Activated CD4-positive, alpha-beta T cell treated with anti-CD3 and anti-CD28 coated beads for 36 hours (primary cell): Measurements from ENCODE around the gene ST3GAL6. TPM values are rescaled to one million over a fixed set of nuclear protein-coding genes. Genes with fewer than 3 reads are reported as not detected.

Experiments used
- ATAC-seq: fragments of 200-7000 bp; cut with Tn5 transposase; one replicate; pipeline ENCODE4 v1.10.0; 2021; ENCODE audit warnings: mild to moderate bottlenecking, moderate library complexity
- CTCF ChIA-PET: fragments of 350-600 bp; sonication (Branson Sonifier 250); formaldehyde crosslinking; loops from one replicate; lab custom pipeline; 2021; ENCODE audit warnings: antibody characterized with exemption; lab: Charles Lee
- POLR2A ChIA-PET: fragments of 350-600 bp; sonication (Branson Sonifier 250); formaldehyde crosslinking; loops from one replicate; lab custom pipeline; 2021; ENCODE audit warnings: antibody characterized with exemption, inconsistent platforms; lab: Charles Lee
- DNase-seq: peaks from one replicate; pipeline ENCODE4 v3.0.0-alpha.2; 2020
- H3K27ac Mint-ChIP-seq: one replicate; pipeline ENCODE4 v1.8.0; 2021; ENCODE audit warnings: mixed read lengths
- H3K27me3 Mint-ChIP-seq: one replicate; pipeline ENCODE4 v1.8.0; 2021; ENCODE audit warnings: mixed read lengths
- H3K36me3 Mint-ChIP-seq: one replicate; pipeline ENCODE4 v1.8.0; 2021; ENCODE audit warnings: low read depth, mixed read lengths
- H3K4me1 Mint-ChIP-seq: one replicate; pipeline ENCODE4 v1.8.0; 2021; ENCODE audit warnings: mixed read lengths
- H3K4me3 Mint-ChIP-seq: one replicate; pipeline ENCODE4 v1.8.0; 2021; ENCODE audit warnings: mild to moderate bottlenecking, moderate library complexity, mixed read lengths
- H3K9me3 Mint-ChIP-seq: one replicate; pipeline ENCODE4 v1.8.0; 2021; ENCODE audit warnings: low read depth, mixed read lengths
- intact Hi-C, 2 experiments: fragments of 100-400 bp; cut with DNase I in 1 of 2; cut with micrococcal nuclease in 1 of 2; formaldehyde crosslinking; loops; one replicate each; pipeline versions ENCODE4 v1.14.2 to v1.15.1; 2022 to 2024; cut with DNase I, micrococcal nuclease
- total RNA-seq, 2 experiments: library from RNA; stranded (reverse); gene quantifications; one replicate each; pipeline ENCODE4 v1.2.3, GENCODE V29; 2021

ST3GAL6 gene
- total RNA-seq, 2 experiments from 2014 or later, result not detected

GRCh38 chr3:98731720-98732285 is 31.3 kb upstream of the ST3GAL6 start:
- ChIA-PET CTCF (interaction anchor here (0.6 kb wide), 2 partner anchors 13 to 138 kb away, joined by 3 read pairs; no protein-coding TSS in a partner anchor), POLR2A (interaction anchor here (0.7 kb wide), 1 partner anchor 21 kb away, joined by 5 read pairs; no protein-coding TSS in a partner anchor)
- Mint-ChIP-seq H3K27me3 (peaks cover 44% of the 10 kb centered on the region), H3K9me3 (no peaks in the 10 kb centered on the region), H3K4me1 (peaks cover 12% of the 10 kb centered on the region), H3K36me3 (no peaks in the 10 kb centered on the region), H3K27ac (no peak overlapping the region), H3K4me3 (peak overlapping the region; percentile 70)
- intact Hi-C loops, result loop anchor here in 1 of 2 experiments (5.0 kb wide), 1 partner anchor 170 kb away; the partner anchor contains the start of gene DCBLD2
- ATAC-seq (no peak), DNase-seq (peak; percentile 38)

- H3K36me3 Mint-ChIP-seq, result no peaks in the 10 kb centered on the region
- POLR2A ChIA-PET, result interaction anchor here (0.7 kb wide), 1 partner anchor 1528 kb away, joined by 3 read pairs; no protein-coding TSS in a partner anchor
- no peak overlapping the region for H3K27ac Mint-ChIP-seq
- intact Hi-C loops, result loop anchor here in 1 of 2 experiments (5.0 kb wide), 1 partner anchor 170 kb away; the partner anchor contains the start of gene DCBLD2
- H3K4me3 Mint-ChIP-seq, result peak overlapping the region; percentile 70
- H3K4me1 Mint-ChIP-seq, result peaks cover 12% of the 10 kb centered on the region
- H3K27me3 Mint-ChIP-seq, result peaks cover 47% of the 10 kb centered on the region
- no peaks in the 10 kb centered on the region for H3K9me3 Mint-ChIP-seq
- ATAC-seq (peak; percentile 52), DNase-seq (peak; percentile 22)
- CTCF ChIA-PET, result interaction anchor here (0.6 kb wide), 2 partner anchors 12 to 138 kb away, joined by 3 read pairs; no protein-coding TSS in a partner anchor
Observed at GRCh38 chr3:98732286-98733052, 30.7 kb upstream of the ST3GAL6 start.

- H3K36me3 Mint-ChIP-seq, result no peaks in the 10 kb centered on the region
- H3K9me3 Mint-ChIP-seq, result no peaks in the 10 kb centered on the region
- intact Hi-C loops, result loop anchor here in 1 of 2 experiments (5.0 kb wide), 1 partner anchor 169 kb away; the partner anchor contains the start of gene DCBLD2
- peaks cover 12% of the 10 kb centered on the region for H3K4me1 Mint-ChIP-seq
- H3K4me3 Mint-ChIP-seq, result peak overlapping the region; percentile 70
- ATAC-seq (peak; percentile 21), DNase-seq (peak; percentile 38)
- H3K27me3 Mint-ChIP-seq, result peaks cover 51% of the 10 kb centered on the region
- H3K27ac Mint-ChIP-seq, result no peak overlapping the region
- ChIA-PET CTCF (interaction anchor here (0.7 to 1.6 kb wide), 2 partner anchors 131 to 218 kb away, joined by 3 to 5 read pairs; no protein-coding TSS in a partner anchor), POLR2A (interaction anchor here (0.7 kb wide), 1 partner anchor 1527 kb away, joined by 3 read pairs; no protein-coding TSS in a partner anchor)
Observed at GRCh38 chr3:98733053-98733811, 29.9 kb upstream of the ST3GAL6 start.

- DNase-seq (peak; percentile 9), ATAC-seq (no peak)
- Mint-ChIP-seq H3K9me3 (no peaks in the 10 kb centered on the region), H3K4me3 (peak overlapping the region; percentile 70), H3K4me1 (peaks cover 12% of the 10 kb centered on the region), H3K36me3 (no peaks in the 10 kb centered on the region), H3K27ac (no peak overlapping the region), H3K27me3 (peaks cover 49% of the 10 kb centered on the region)
- ChIA-PET POLR2A (no interaction called here), CTCF (interaction anchor here (0.7 to 1.6 kb wide), 2 partner anchors 132 to 219 kb away, joined by 3 to 5 read pairs; no protein-coding TSS in a partner anchor)
- intact Hi-C loops, result loop anchor here in 1 of 2 experiments (5.0 kb wide), 1 partner anchor 168 kb away; the partner anchor contains the start of gene DCBLD2
Observed at GRCh38 chr3:98733812-98734281, 29.3 kb upstream of the ST3GAL6 start.

GRCh38 chr3:98734306-98734705 is 28.8 kb upstream of the ST3GAL6 start:
- no peak for DNase-seq
- Mint-ChIP-seq H3K9me3 (no peaks in the 10 kb centered on the region), H3K27me3 (peaks cover 50% of the 10 kb centered on the region), H3K4me3 (peak overlapping the region; percentile 70), H3K4me1 (peaks cover 12% of the 10 kb centered on the region), H3K36me3 (no peaks in the 10 kb centered on the region), H3K27ac (no peak overlapping the region)
- ChIA-PET CTCF (interaction anchor here (0.6 to 1.6 kb wide), 3 partner anchors 59 to 219 kb away, joined by 3 to 5 read pairs (median 3); no protein-coding TSS in a partner anchor), POLR2A (no interaction called here)
- intact Hi-C loops, result loop anchor here in 1 of 2 experiments (5.0 kb wide), 1 partner anchor 168 kb away; the partner anchor contains the start of gene DCBLD2
- no peak for ATAC-seq

- no peak overlapping the region for H3K4me3 Mint-ChIP-seq
- H3K36me3 Mint-ChIP-seq, result no peaks in the 10 kb centered on the region
- no peaks in the 10 kb centered on the region for H3K9me3 Mint-ChIP-seq
- intact Hi-C loops, result loop anchor here in 1 of 2 experiments (5.0 kb wide), 1 partner anchor 168 kb away; the partner anchor contains the start of gene DCBLD2
- POLR2A ChIA-PET, result no interaction called here
- peaks cover 12% of the 10 kb centered on the region for H3K4me1 Mint-ChIP-seq
- H3K27me3 Mint-ChIP-seq, result peaks cover 50% of the 10 kb centered on the region
- CTCF ChIA-PET, result interaction anchor here (0.6 to 0.8 kb wide), 2 partner anchors 57 to 59 kb away, joined by 3 read pairs; no protein-coding TSS in a partner anchor
- DNase-seq (no peak), ATAC-seq (no peak)
- no peak overlapping the region for H3K27ac Mint-ChIP-seq
Observed at GRCh38 chr3:98734735-98735134, 28.4 kb upstream of the ST3GAL6 start.

GRCh38 chr3:98735296-98735695 is 27.8 kb upstream of the ST3GAL6 start:
- Mint-ChIP-seq H3K4me3 (no peak overlapping the region), H3K4me1 (peaks cover 12% of the 10 kb centered on the region), H3K27me3 (peaks cover 51% of the 10 kb centered on the region), H3K27ac (no peak overlapping the region), H3K36me3 (no peaks in the 10 kb centered on the region), H3K9me3 (no peaks in the 10 kb centered on the region)
- ATAC-seq, result no peak
- DNase-seq, result no peak
- intact Hi-C loops, result no loop called here
- ChIA-PET POLR2A (no interaction called here), CTCF (interaction anchor here (0.8 kb wide), 1 partner anchor 56 kb away, joined by 3 read pairs; no protein-coding TSS in a partner anchor)

GRCh38 chr3:98735761-98736269 is 27.3 kb upstream of the ST3GAL6 start:
- Mint-ChIP-seq H3K36me3 (no peaks in the 10 kb centered on the region), H3K4me1 (peaks cover 12% of the 10 kb centered on the region), H3K27ac (no peak overlapping the region), H3K27me3 (peaks cover 48% of the 10 kb centered on the region), H3K4me3 (no peak overlapping the region), H3K9me3 (no peaks in the 10 kb centered on the region)
- no peak for DNase-seq
- intact Hi-C loops, result no loop called here
- ChIA-PET CTCF (interaction anchor here (1.1 kb wide), 1 partner anchor 18 kb away, joined by 3 read pairs; no protein-coding TSS in a partner anchor), POLR2A (no interaction called here)
- no peak for ATAC-seq

- H3K27me3 Mint-ChIP-seq, result peaks cover 45% of the 10 kb centered on the region
- ChIA-PET POLR2A (no interaction called here), CTCF (no interaction called here)
- DNase-seq (no peak), ATAC-seq (no peak)
- no peak overlapping the region for H3K4me3 Mint-ChIP-seq
- intact Hi-C loops, result no loop called here
- no peaks in the 10 kb centered on the region for H3K9me3 Mint-ChIP-seq
- no peaks in the 10 kb centered on the region for H3K36me3 Mint-ChIP-seq
- H3K27ac Mint-ChIP-seq, result no peak overlapping the region
- H3K4me1 Mint-ChIP-seq, result peaks cover 10% of the 10 kb centered on the region
Observed at GRCh38 chr3:98737301-98737700, 25.8 kb upstream of the ST3GAL6 start.

GRCh38 chr3:98739266-98739665 is 23.9 kb upstream of the ST3GAL6 start:
- Mint-ChIP-seq H3K4me3 (no peak overlapping the region), H3K4me1 (no peaks in the 10 kb centered on the region), H3K27ac (no peak overlapping the region), H3K27me3 (peaks cover 34% of the 10 kb centered on the region), H3K36me3 (no peaks in the 10 kb centered on the region), H3K9me3 (no peaks in the 10 kb centered on the region)
- POLR2A ChIA-PET, result no interaction called here
- DNase-seq, result no peak
- CTCF ChIA-PET, result interaction anchor here (1.0 kb wide), 1 partner anchor 36 kb away, joined by 3 read pairs; no protein-coding TSS in a partner anchor
- ATAC-seq, result no peak
- intact Hi-C loops, result no loop called here
